G401 (cell line): ENCODE measurements around the gene PGM5. TPM values are rescaled to one million over a fixed set of nuclear protein-coding genes. Genes with fewer than 3 reads are reported as not detected.

Experiments used
- DNase-seq: peaks from one replicate; pipeline ENCODE4 v3.0.0-alpha.2; 2015; ENCODE audit warnings: low spot score
- in situ Hi-C: cut with HindIII; loops from 2 replicates; pipeline ENCODE4 v1.10.0; 2016; ENCODE audit warnings: low sequenced_read_pairs, mixed read lengths
- total RNA-seq: library from RNA; depleted of rRNA; stranded (reverse); fragments of >200 nt; shearing (Covaris generic); gene quantifications from 2 replicates; pipeline ENCODE4 v1.2.3, GENCODE V29; 2014

Gene PGM5
- total RNA-seq, 1 experiment from 2014 or later, result 0.68 TPM

- no peak for DNase-seq
- in situ Hi-C loops, result no loop called here
Observed at GRCh38 chr9:68427216-68427977, 71.0 kb downstream of the PGM5 start.

GRCh38 chr9:68428481-68428880 lies 72.1 kb downstream of the PGM5 start:
- in situ Hi-C loops, result no loop called here
- no peak for DNase-seq

GRCh38 chr9:68429631-68430030 lies 73.2 kb downstream of the PGM5 start:
- in situ Hi-C loops, result no loop called here
- no peak for DNase-seq

- in situ Hi-C loops, result no loop called here
- no peak for DNase-seq
Observed at GRCh38 chr9:68431307-68431706, 74.9 kb downstream of the PGM5 start.

GRCh38 chr9:68433531-68434110 lies 77.2 kb downstream of the PGM5 start:
- in situ Hi-C loops, result no loop called here

GRCh38 chr9:68437785-68438184 lies 81.4 kb downstream of the PGM5 start:
- DNase-seq, result peak; percentile 74

More at GRCh38 chr9:68433531-68434110, 77.2 kb downstream of the PGM5 start:
- DNase-seq, result no peak

GRCh38 chr9:68443624-68444023 lies 87.2 kb downstream of the PGM5 start:
- in situ Hi-C loops, result no loop called here
- DNase-seq, result no peak

More at GRCh38 chr9:68437785-68438184, 81.4 kb downstream of the PGM5 start:
- in situ Hi-C loops, result no loop called here

GRCh38 chr9:68446836-68447235 lies 90.4 kb downstream of the PGM5 start:
- DNase-seq, result peak; percentile 59
- in situ Hi-C loops, result no loop called here

GRCh38 chr9:68447611-68448010 lies 91.2 kb downstream of the PGM5 start:
- in situ Hi-C loops, result no loop called here
- no peak for DNase-seq

GRCh38 chr9:68454579-68455334 lies 98.3 kb downstream of the PGM5 start:
- DNase-seq, result peak; percentile 72
- in situ Hi-C loops, result no loop called here

GRCh38 chr9:68455451-68455850 lies 99.0 kb downstream of the PGM5 start:
- in situ Hi-C loops, result no loop called here
- peak; percentile 89 for DNase-seq

- in situ Hi-C loops, result no loop called here
- no peak for DNase-seq
Observed at GRCh38 chr9:68457803-68458202, 101.4 kb downstream of the PGM5 start.

GRCh38 chr9:68458918-68459317 lies 102.5 kb downstream of the PGM5 start:
- in situ Hi-C loops, result no loop called here
- no peak for DNase-seq

GRCh38 chr9:68462105-68462775 lies 105.8 kb downstream of the PGM5 start:
- in situ Hi-C loops, result no loop called here
- no peak for DNase-seq

- in situ Hi-C loops, result no loop called here
- DNase-seq, result no peak
Observed at GRCh38 chr9:68470067-68470466, 113.7 kb downstream of the PGM5 start.

GRCh38 chr9:68470634-68471033 lies 114.2 kb downstream of the PGM5 start:
- in situ Hi-C loops, result no loop called here
- DNase-seq, result no peak

- in situ Hi-C loops, result no loop called here
- DNase-seq, result no peak
Observed at GRCh38 chr9:68472119-68472518, 115.7 kb downstream of the PGM5 start.

GRCh38 chr9:68473790-68474189 lies 117.4 kb downstream of the PGM5 start:
- in situ Hi-C loops, result no loop called here

GRCh38 chr9:68476422-68476821 lies 120.0 kb downstream of the PGM5 start:
- in situ Hi-C loops, result no loop called here
- no peak for DNase-seq

More at GRCh38 chr9:68473790-68474189, 117.4 kb downstream of the PGM5 start:
- DNase-seq, result no peak

GRCh38 chr9:68476847-68477246 lies 120.4 kb downstream of the PGM5 start:
- in situ Hi-C loops, result no loop called here
- DNase-seq, result no peak
